HuH-7.5 (cell line): ENCODE measurements around the gene CATSPERB.
"Not testable (repeated sequence)": the region's sequence is repeated elsewhere in the genome, so short reads cannot be mapped to it uniquely, and the experiment has no call there.

Source experiments
- DNase-seq: peaks from one replicate; pipeline ENCODE4 v3.0.0; 2011; ENCODE audit warnings: low spot score

Gene CATSPERB

GRCh38 chr14:91737619-91738018 lies 5.7 kb upstream of the CATSPERB start:
- no peak for DNase-seq

- DNase-seq, result no peak
Measured at GRCh38 chr14:91732859-91733477, 1.1 kb upstream of the CATSPERB start.

GRCh38 chr14:91732439-91732838 lies 553 bp upstream of the CATSPERB start:
- DNase-seq, result no peak

GRCh38 chr14:91731018-91731417 lies 868 bp downstream of the CATSPERB start:
- no peak for DNase-seq

- no peak for DNase-seq
Measured at GRCh38 chr14:91729756-91730155, 2.1 kb downstream of the CATSPERB start.

- DNase-seq, result no peak
Measured at GRCh38 chr14:91728616-91729183, 3.2 kb downstream of the CATSPERB start.

- no peak for DNase-seq
Measured at GRCh38 chr14:91727121-91727520, 4.8 kb downstream of the CATSPERB start.

GRCh38 chr14:91723501-91723900 lies 8.4 kb downstream of the CATSPERB start:
- no peak for DNase-seq

- DNase-seq, result no peak
Measured at GRCh38 chr14:91722386-91722785, 9.5 kb downstream of the CATSPERB start.

GRCh38 chr14:91719839-91720238 lies 12.0 kb downstream of the CATSPERB start:
- no peak for DNase-seq

GRCh38 chr14:91716999-91717398 lies 14.9 kb downstream of the CATSPERB start:
- no peak for DNase-seq

GRCh38 chr14:91714805-91715204 lies 17.1 kb downstream of the CATSPERB start:
- DNase-seq, result no peak

GRCh38 chr14:91708795-91709194 lies 23.1 kb downstream of the CATSPERB start:
- no peak for DNase-seq

GRCh38 chr14:91706996-91707395 lies 24.9 kb downstream of the CATSPERB start:
- DNase-seq, result no peak

- DNase-seq, result no peak
Measured at GRCh38 chr14:91694643-91695042, 37.2 kb downstream of the CATSPERB start.

GRCh38 chr14:91693346-91693745 lies 38.5 kb downstream of the CATSPERB start:
- no peak for DNase-seq

GRCh38 chr14:91692075-91692474 lies 39.8 kb downstream of the CATSPERB start:
- no peak for DNase-seq

- no peak for DNase-seq
Measured at GRCh38 chr14:91689608-91690007, 42.3 kb downstream of the CATSPERB start.

- not testable (repeated sequence) for DNase-seq
Measured at GRCh38 chr14:91687436-91687835, 44.5 kb downstream of the CATSPERB start.

GRCh38 chr14:91685600-91685999 lies 46.3 kb downstream of the CATSPERB start:
- no peak for DNase-seq

- DNase-seq, result no peak
Measured at GRCh38 chr14:91681893-91682563, 49.9 kb downstream of the CATSPERB start.

- DNase-seq, result no peak
Measured at GRCh38 chr14:91681118-91681517, 50.8 kb downstream of the CATSPERB start.

- DNase-seq, result no peak
Measured at GRCh38 chr14:91679273-91679672, 52.6 kb downstream of the CATSPERB start.

GRCh38 chr14:91677687-91678086 lies 54.2 kb downstream of the CATSPERB start:
- not testable (repeated sequence) for DNase-seq
